Measurements from ENCODE around the gene KDM1A. TPM values are rescaled to one million over a fixed set of nuclear protein-coding genes. Genes with fewer than 3 reads are reported as not detected.
A peak's percentile ranks its signal among the peaks of the same experiment; 100 is the strongest.

Gene KDM1A
- total RNA-seq, 1 donor = 108 TPM

DNA sequence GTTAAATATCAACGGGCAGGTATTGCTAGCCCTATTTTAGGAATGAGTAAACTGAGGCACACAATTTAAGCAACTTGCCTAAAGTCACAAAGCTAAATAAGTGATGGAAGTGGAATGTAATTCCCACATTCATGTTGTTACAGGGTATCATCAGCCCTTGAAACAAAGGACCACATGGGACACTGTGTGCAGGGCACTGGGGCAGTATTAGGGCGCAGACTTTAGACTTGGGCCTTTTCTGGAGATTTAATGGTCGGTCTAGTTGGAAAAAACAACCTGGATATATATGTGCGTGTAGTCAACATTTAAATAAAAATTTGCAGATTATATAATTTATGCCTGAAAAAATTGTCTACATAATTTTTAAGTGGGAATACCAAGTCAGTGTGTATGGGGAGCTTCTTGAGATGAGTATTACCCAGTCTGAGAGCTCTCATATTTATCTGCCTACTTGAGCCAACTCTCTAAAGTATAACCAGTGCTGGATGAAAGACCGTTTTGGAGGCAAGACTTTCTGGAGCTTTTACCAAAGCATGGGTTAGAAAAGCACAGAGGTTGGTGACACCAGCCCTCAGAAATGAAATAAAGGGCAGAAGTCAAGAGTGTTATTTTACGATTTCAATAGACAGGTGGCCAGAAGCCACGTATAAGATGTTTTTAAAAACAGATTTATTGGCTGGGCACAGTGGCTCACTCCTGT lies 1.6 kb downstream of the KDM1A start:
- H3K4me3 ChIP-seq (ENCODE audit: low read depth, low read length) = peak overlapping the region; percentile 96
- TF ChIP-seq, protein P1, sequence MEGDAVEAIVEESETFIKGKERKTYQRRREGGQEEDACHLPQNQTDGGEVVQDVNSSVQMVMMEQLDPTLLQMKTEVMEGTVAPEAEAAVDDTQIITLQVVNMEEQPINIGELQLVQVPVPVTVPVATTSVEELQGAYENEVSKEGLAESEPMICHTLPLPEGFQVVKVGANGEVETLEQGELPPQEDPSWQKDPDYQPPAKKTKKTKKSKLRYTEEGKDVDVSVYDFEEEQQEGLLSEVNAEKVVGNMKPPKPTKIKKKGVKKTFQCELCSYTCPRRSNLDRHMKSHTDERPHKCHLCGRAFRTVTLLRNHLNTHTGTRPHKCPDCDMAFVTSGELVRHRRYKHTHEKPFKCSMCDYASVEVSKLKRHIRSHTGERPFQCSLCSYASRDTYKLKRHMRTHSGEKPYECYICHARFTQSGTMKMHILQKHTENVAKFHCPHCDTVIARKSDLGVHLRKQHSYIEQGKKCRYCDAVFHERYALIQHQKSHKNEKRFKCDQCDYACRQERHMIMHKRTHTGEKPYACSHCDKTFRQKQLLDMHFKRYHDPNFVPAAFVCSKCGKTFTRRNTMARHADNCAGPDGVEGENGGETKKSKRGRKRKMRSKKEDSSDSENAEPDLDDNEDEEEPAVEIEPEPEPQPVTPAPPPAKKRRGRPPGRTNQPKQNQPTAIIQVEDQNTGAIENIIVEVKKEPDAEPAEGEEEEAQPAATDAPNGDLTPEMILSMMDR (IDR thresholded peaks at IDR 0.05; ENCODE audit: insufficient read depth, low read depth, low read length) = no peak
- DNase-seq (ENCODE audit: low read depth) = peak; percentile 19

GRCh38 chr1:23021834-23022233 lies 2.6 kb downstream of the KDM1A start:
- TF ChIP-seq, protein P1 (IDR thresholded peaks at IDR 0.05; ENCODE audit: insufficient read depth, low read depth, low read length) = no peak
- H3K4me3 ChIP-seq (ENCODE audit: low read depth, low read length) = no peak overlapping the region

GRCh38 chr1:23023174-23023845 lies 4.0 kb downstream of the KDM1A start:
- TF ChIP-seq, protein P1 (IDR thresholded peaks at IDR 0.05; ENCODE audit: insufficient read depth, low read depth, low read length) = no peak
- no peak for DNase-seq (ENCODE audit: low read depth)
- H3K4me3 ChIP-seq (ENCODE audit: low read depth, low read length) = no peak overlapping the region

More at GRCh38 chr1:23021834-23022233, 2.6 kb downstream of the KDM1A start:
- no peak for DNase-seq (ENCODE audit: low read depth)

DNA sequence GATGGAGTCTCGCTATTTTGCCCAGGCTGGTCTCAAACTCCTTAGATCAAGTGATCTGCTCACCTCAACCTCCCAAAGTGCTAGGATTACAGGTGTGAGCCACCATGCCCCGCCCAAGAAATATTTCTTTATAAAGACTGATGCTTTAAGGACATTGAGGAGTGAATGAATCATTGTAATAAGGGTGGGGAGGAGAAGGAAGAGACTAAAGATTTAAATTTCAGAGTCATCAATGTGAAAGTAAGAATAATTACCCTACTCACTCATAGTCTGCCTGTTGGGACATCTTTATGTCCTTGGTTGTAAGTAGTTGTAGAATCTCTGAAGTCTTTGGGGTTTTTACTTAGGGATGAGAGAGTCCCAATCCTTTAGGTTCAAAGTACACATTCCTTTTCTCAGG lies 7.3 kb downstream of the KDM1A start:
- DNase-seq (ENCODE audit: low read depth) = no peak
- TF ChIP-seq, protein P1 (IDR thresholded peaks at IDR 0.05; ENCODE audit: insufficient read depth, low read depth, low read length) = no peak
- H3K4me3 ChIP-seq (ENCODE audit: low read depth, low read length) = no peak overlapping the region

DNA sequence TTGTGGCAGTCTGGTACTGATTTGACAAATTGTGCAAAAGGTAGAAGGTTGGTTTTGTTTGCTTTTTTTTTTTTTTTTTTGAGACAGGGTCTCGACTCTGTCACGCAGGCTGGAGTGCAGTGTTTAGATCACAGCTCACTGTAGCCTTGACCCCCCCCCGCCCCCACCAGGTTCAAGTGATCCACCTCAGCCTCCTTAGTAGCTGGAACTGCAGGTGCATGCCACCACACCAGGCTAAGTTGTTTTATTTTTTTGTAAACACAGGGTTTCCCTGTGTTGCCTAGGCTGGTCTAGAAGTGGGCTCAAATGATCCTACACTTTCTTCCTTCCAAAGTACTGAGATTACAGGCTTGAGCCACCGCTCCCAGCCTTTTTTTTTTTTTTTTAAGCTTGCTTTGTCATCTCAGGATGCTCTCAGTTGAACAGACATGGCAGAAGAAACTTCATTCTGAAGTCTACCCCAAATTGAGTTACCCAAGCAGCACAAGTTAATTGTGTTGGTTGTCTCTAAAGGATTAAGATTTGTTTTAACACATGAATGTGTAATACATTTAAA lies 8.2 kb downstream of the KDM1A start:
- no peak for DNase-seq (ENCODE audit: low read depth)

DNA sequence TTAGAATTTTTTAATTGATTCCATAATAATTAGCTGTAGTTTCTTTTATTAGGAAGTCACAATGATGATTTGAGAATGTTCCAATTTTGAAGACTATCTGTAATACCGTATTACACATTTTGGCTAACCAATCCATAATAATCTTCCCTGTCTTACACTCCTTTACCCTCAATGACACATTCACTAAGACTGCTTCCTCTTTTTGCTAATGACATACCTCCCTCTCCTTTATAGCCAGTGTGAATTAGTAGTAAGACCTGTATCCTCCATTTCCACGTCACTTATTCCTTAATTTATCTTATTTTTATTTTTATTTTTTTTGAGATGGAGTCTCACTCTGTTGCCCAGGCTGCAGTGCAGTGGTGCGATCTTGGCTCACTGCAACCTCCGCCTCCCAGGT lies 10.1 kb downstream of the KDM1A start:
- H3K4me3 ChIP-seq (ENCODE audit: low read depth, low read length) = no peak overlapping the region
- no peak for DNase-seq (ENCODE audit: low read depth)
- TF ChIP-seq, protein P1 (IDR thresholded peaks at IDR 0.05; ENCODE audit: insufficient read depth, low read depth, low read length) = no peak

More for the DNA sequence above, 8.2 kb downstream of the KDM1A start:
- H3K4me3 ChIP-seq (ENCODE audit: low read depth, low read length) = no peak overlapping the region
- TF ChIP-seq, protein P1 (IDR thresholded peaks at IDR 0.05; ENCODE audit: insufficient read depth, low read depth, low read length) = no peak
